GM12878 (cell line): ENCODE measurements around the gene PAQR7. TPM values are rescaled to one million over a fixed set of nuclear protein-coding genes. Genes with fewer than 3 reads are reported as not detected.

ENCODE experiments used
- ATAC-seq: fragments of 200-7000 bp; cut with Tn5 transposase; 3 replicates; pipeline ENCODE4 v1.9.1; 2020; ENCODE audit warnings: mild to moderate bottlenecking, moderate library complexity
- BruUV-seq: library from RNA; stranded (reverse); fragments of 400-500 nt; replicated peaks from 2 replicates; lab custom pipeline; 2021; lab: Mats Ljungman, UMichigan
- CTCF ChIA-PET: fragments of 300-600 bp; sonication (Branson Sonifier 250); formaldehyde crosslinking; extraction: SDS; loops from one replicate; lab custom pipeline; 2021; ENCODE audit warnings: inconsistent platforms; lab: Yijun Ruan, JAX
- POLR2A ChIA-PET: fragments of 350-600 bp; formaldehyde crosslinking; extraction: SDS; loops from one replicate; lab custom pipeline; 2021; ENCODE audit warnings: inconsistent platforms; lab: Charles Lee
- RAD21 ChIA-PET: fragments of 300-600 bp; sonication (Branson Sonifier 250); formaldehyde crosslinking; loops from one replicate; lab custom pipeline; 2023; ENCODE audit warnings: antibody characterized with exemption; ENCODE audit not compliant: unreplicated experiment; lab: Charles Lee
- SMC1A ChIA-PET: fragments of 300-600 bp; sonication (Branson Sonifier 250); formaldehyde crosslinking; loops from one replicate; lab custom pipeline; 2023; ENCODE audit not compliant: unreplicated experiment, uncharacterized antibody; lab: Charles Lee
- DNase-seq: peaks from one replicate; pipeline ENCODE4 v3.0.0-alpha.2; 2011; ENCODE audit warnings: low read depth, low spot score
- FAIRE-seq: peaks from 3 replicates; lab custom pipeline; 2011; peaks lifted over from hg19 to GRCh38; lab: Jason Lieb, UNC
- H2AFZ ChIP-seq: 2 replicates; pipeline ENCODE4 v1.6.0; 2011; ENCODE audit warnings: low read depth, low read length, control low read depth; ENCODE audit not compliant: control insufficient read depth
- H3K27ac ChIP-seq: 2 replicates; pipeline ENCODE4 v1.5.1; 2011; ENCODE audit warnings: control low read depth; ENCODE audit not compliant: control insufficient read depth, insufficient read depth
- H3K27me3 ChIP-seq, 2 experiments: replicated peaks in 1 of 2; 2 replicates each; pipeline versions ENCODE4 v1.6.0 to v1.6.1; 2011; ENCODE audit warnings: low read length in 1 of 2; ENCODE audit not compliant: control insufficient read depth in 2 of 2, insufficient read depth in 2 of 2
- H3K36me3 ChIP-seq, 2 experiments: 2 replicates each; pipeline ENCODE4 v1.5.1; 2011; ENCODE audit warnings: low read length in 1 of 2; ENCODE audit not compliant: control insufficient read depth in 2 of 2, insufficient read depth in 2 of 2
- H3K4me1 ChIP-seq: 2 replicates; pipeline ENCODE4 v1.6.1; 2011; ENCODE audit warnings: mild to moderate bottlenecking, low read length, moderate library complexity, mixed read lengths; ENCODE audit not compliant: control insufficient read depth, insufficient read depth
- H3K4me2 ChIP-seq: 2 replicates; pipeline ENCODE4 v1.6.0; 2011; ENCODE audit warnings: control low read depth; ENCODE audit not compliant: control insufficient read depth, insufficient read depth
- H3K4me3 ChIP-seq: fragments of 200-600 bp; sonication (generic); 2 replicates; pipeline ENCODE4 v1.5.1; 2016
- H3K79me2 ChIP-seq: 2 replicates; pipeline ENCODE4 v1.6.0; 2011; ENCODE audit warnings: low read length; ENCODE audit not compliant: control insufficient read depth, insufficient read depth
- H3K9ac ChIP-seq: 2 replicates; pipeline ENCODE4 v1.8.0; 2011; ENCODE audit warnings: low read length, control low read depth, mixed read lengths; ENCODE audit not compliant: control insufficient read depth, insufficient read depth
- H3K9me3 ChIP-seq: replicated peaks from 3 replicates; pipeline ENCODE4 v1.5.1; 2011; ENCODE audit warnings: mild to moderate bottlenecking, low read length; ENCODE audit not compliant: control insufficient read depth, insufficient read depth
- H4K20me1 ChIP-seq: 2 replicates; pipeline ENCODE4 v1.6.0; 2011; ENCODE audit not compliant: control insufficient read depth, insufficient read depth
- BRCA1 ChIP-seq: IDR thresholded peaks from 2 replicates; pipeline ENCODE4 v1.6.1; 2011; ENCODE audit warnings: low read depth, low read length, improper control_type of control experiment
- DPF2 ChIP-seq: fragments of 450-650 bp; IDR thresholded peaks from 2 replicates; pipeline ENCODE4 v1.6.1; 2017; ENCODE audit warnings: mild to moderate bottlenecking
- EGR1 ChIP-seq, 2 experiments: IDR thresholded peaks; 1 replicate in 1 of 2; 2 replicates in 1 of 2; pipeline ENCODE4 v1.6.1; 2011 to 2012; ENCODE audit warnings: low read depth in 2 of 2, low read length in 2 of 2, borderline replicate concordance in 1 of 2, mild to moderate bottlenecking in 1 of 2, moderate library complexity in 1 of 2
- GATAD2B ChIP-seq: fragments of 450-650 bp; conservative IDR thresholded peaks from 2 replicates; pipeline ENCODE4 v1.6.1; 2017; ENCODE audit warnings: low read depth, mild to moderate bottlenecking, moderate library complexity
- IKZF1 ChIP-seq: fragments of 450-650 bp; conservative IDR thresholded peaks from 2 replicates; pipeline ENCODE4 v1.6.1; 2017; ENCODE audit warnings: antibody characterized with exemption, mild to moderate bottlenecking
- IKZF2 ChIP-seq, 2 experiments: fragments of 450-650 bp; IDR thresholded peaks; 2 replicates each; pipeline ENCODE4 v1.6.1; 2017; ENCODE audit warnings: mild to moderate bottlenecking in 2 of 2, moderate library complexity in 2 of 2
- IRF4 ChIP-seq: IDR thresholded peaks from 2 replicates; pipeline ENCODE4 v1.6.1; 2011; ENCODE audit warnings: low read depth, low read length
- MEF2B ChIP-seq: fragments of 450-650 bp; IDR thresholded peaks from 2 replicates; pipeline ENCODE4 v1.6.1; 2018; ENCODE audit warnings: mild to moderate bottlenecking, moderate library complexity; ENCODE audit not compliant: partially characterized antibody, poor library complexity, severe bottlenecking
- MTA2 ChIP-seq: fragments of 450-650 bp; IDR thresholded peaks from 2 replicates; pipeline ENCODE4 v1.6.1; 2016; ENCODE audit warnings: low read depth, mild to moderate bottlenecking, moderate library complexity
- SPI1 ChIP-seq: IDR thresholded peaks from 2 replicates; pipeline ENCODE4 v1.6.1; 2011; ENCODE audit warnings: low read depth, mild to moderate bottlenecking, low read length, moderate library complexity, borderline replicate concordance; ENCODE audit not compliant: insufficient read depth
- SRF ChIP-seq, 2 experiments: IDR thresholded peaks; 2 replicates each; pipeline ENCODE4 v1.6.1; 2011; ENCODE audit warnings: low read depth in 2 of 2, low read length in 2 of 2, mild to moderate bottlenecking in 1 of 2, moderate library complexity in 1 of 2
- WRNIP1 ChIP-seq: IDR thresholded peaks from 2 replicates; pipeline ENCODE4 v1.6.1; 2011; ENCODE audit warnings: low read depth, low read length, improper control_type of control experiment, borderline replicate concordance
- WGBS: methylation state at CpG from one replicate; pipeline ENCODE4 v1.1.6; 2016; ENCODE audit warnings: low lambda C conversion rate; ENCODE audit not compliant: insufficient replicate concordance, insufficient coverage; ENCODE audit errors: missing lambda C conversion rate; 5-methylcytosine and 5-hydroxymethylcytosine counted together
- in situ Hi-C: fragments of 300-500 bp; cut with MboI; formaldehyde crosslinking; loops from 9 replicates; pipeline ENCODE4 v1.14.3; 2018; ENCODE audit warnings: mixed read lengths
- intact Hi-C: fragments of 100-400 bp; cut with micrococcal nuclease; formaldehyde crosslinking; loops from one replicate; pipeline ENCODE4 v1.14.2; 2022; ENCODE audit not compliant: unreplicated experiment
- polyA plus RNA-seq, 11 experiments: library from polyadenylated mRNA; depleted of rRNA in 4 of 11; unstranded in 6 of 11; stranded (reverse) in 5 of 11; fragments of >200 nt; fragmentation: Nextera tagmentation in 4 of 11; fragmentation: Illumina TruSeq in 1 of 11; extraction: Ambion mirVana in 4 of 11; extraction: Trizol in 1 of 11; gene quantifications; 1 replicate in 1 of 11; 2 replicates in 10 of 11; pipeline versions ENCODE4 v1.2.1 to v1.2.3, GENCODE V29; 2011 to 2016; ENCODE audit warnings: inconsistent platforms in 2 of 11, missing spikeins in 2 of 11, low read depth in 1 of 11
- total RNA-seq, 4 experiments: library from RNA; depleted of rRNA in 3 of 4; stranded (reverse); fragments of >200 nt in 3 of 4; fragmentation: Illumina TruSeq in 1 of 4; extraction: Trizol in 1 of 4; gene quantifications; 2 replicates each; pipeline versions ENCODE4 v1.2.1 to v1.2.3, GENCODE V29; 2013 to 2021
- TF ChIP-seq, protein P1 (sequence below): fragments of 450-650 bp; IDR thresholded peaks from 2 replicates; pipeline ENCODE4 v1.6.1; 2017; ENCODE audit warnings: low read depth, mild to moderate bottlenecking, moderate library complexity

Gene PAQR7
- total and polyA plus RNA-seq, 10 of the 15 experiments (the other 5 are each of a cell fraction or from before 2014, with no cell fraction given), result 1.1 to 8.8 (median 5.2) TPM

- Histone ChIP-seq H3K4me3 (peak overlapping the region; percentile 19; the same call in 1 of the 2 replicates), H3K36me3 (no peaks in the 10 kb centered on the region), H3K9me3 (no peaks in the 10 kb centered on the region), H3K4me1 (peaks cover 34% of the 10 kb centered on the region), H3K9ac (no peak overlapping the region), H2AFZ (no peak overlapping the region), H3K27ac (peak overlapping the region; percentile 36; the same call in 1 of the 2 replicates), H3K79me2 (peaks cover 9% of the 10 kb centered on the region), H3K27me3 (no peaks in the 10 kb centered on the region; a peak in 1 of 4 replicates), H4K20me1 (no peaks in the 10 kb centered on the region), H3K4me2 (peak overlapping the region; percentile 60)
- TF ChIP-seq IRF4, result no peak
- no peak for TF ChIP-seq SRF (IDR thresholded peaks at IDR 0.05; ENCODE audit: low read depth in 2 of 2, low read length in 2 of 2)
- TF ChIP-seq IKZF1, result peak; percentile 48
- FAIRE-seq, result no peak
- ChIA-PET POLR2A (interaction anchor here (1.0 kb wide), 1 partner anchor 51 kb away, joined by 4 read pairs; no protein-coding TSS in a partner anchor), CTCF (no interaction called here), RAD21 (no interaction called here), SMC1A (no interaction called here)
- no peak for DNase-seq
- BruUV-seq, result TSS peak; percentile 46
- 71% methylated on average over 3 of the region's 3 CpGs for WGBS
- in situ Hi-C loops (no loop called here), intact Hi-C loops (no loop called here)
- ATAC-seq, result peak; percentile 60
Measured at GRCh38 chr1:25873120-25873519, 2.4 kb downstream of the PAQR7 start.

- H3K9ac ChIP-seq, result no peak overlapping the region
- peak overlapping the region; percentile 36; the same call in 1 of the 2 replicates for H3K27ac ChIP-seq
- peak overlapping the region; percentile 19; the same call in 1 of the 2 replicates for H3K4me3 ChIP-seq
- no peaks in the 10 kb centered on the region for H3K9me3 ChIP-seq
- WGBS, result 56% methylated on average over 2 of the region's 2 CpGs
- DNase-seq, result no peak
- in situ Hi-C loops (no loop called here), intact Hi-C loops (no loop called here)
- H2AFZ ChIP-seq, result no peak overlapping the region
- no TSS peak for BruUV-seq
- no peaks in the 10 kb centered on the region for H3K36me3 ChIP-seq
- RAD21 ChIA-PET, result no interaction called here
- H4K20me1 ChIP-seq, result no peaks in the 10 kb centered on the region
- peaks cover 9% of the 10 kb centered on the region for H3K79me2 ChIP-seq
- H3K4me2 ChIP-seq, result peak overlapping the region; percentile 60; the same call in 1 of the 2 replicates
- CTCF ChIA-PET, result interaction anchor here (1.1 kb wide), 1 partner anchor 23 kb away, joined by 4 read pairs; no protein-coding TSS in a partner anchor
- ATAC-seq, result peak; percentile 44
- H3K27me3 ChIP-seq, result no peaks in the 10 kb centered on the region; a peak in 1 of 4 replicates
- no peak for FAIRE-seq
- peak; percentile 98 for TF ChIP-seq SPI1
- no peak for TF ChIP-seq EGR1 (IDR thresholded peaks at IDR 0.05; ENCODE audit: borderline replicate concordance in 1 of 2, low read depth in 2 of 2, low read length in 2 of 2)
- TF ChIP-seq, protein P1, sequence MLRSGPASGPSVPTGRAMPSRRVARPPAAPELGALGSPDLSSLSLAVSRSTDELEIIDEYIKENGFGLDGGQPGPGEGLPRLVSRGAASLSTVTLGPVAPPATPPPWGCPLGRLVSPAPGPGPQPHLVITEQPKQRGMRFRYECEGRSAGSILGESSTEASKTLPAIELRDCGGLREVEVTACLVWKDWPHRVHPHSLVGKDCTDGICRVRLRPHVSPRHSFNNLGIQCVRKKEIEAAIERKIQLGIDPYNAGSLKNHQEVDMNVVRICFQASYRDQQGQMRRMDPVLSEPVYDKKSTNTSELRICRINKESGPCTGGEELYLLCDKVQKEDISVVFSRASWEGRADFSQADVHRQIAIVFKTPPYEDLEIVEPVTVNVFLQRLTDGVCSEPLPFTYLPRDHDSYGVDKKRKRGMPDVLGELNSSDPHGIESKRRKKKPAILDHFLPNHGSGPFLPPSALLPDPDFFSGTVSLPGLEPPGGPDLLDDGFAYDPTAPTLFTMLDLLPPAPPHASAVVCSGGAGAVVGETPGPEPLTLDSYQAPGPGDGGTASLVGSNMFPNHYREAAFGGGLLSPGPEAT, result peak; percentile 58; the same call in 1 of the 2 replicates
- TF ChIP-seq MEF2B, result peak; percentile 34
- TF ChIP-seq MTA2, result 0 out of 2 replicates have a peak, but pooled peaks have one; percentile 28
- no peak for TF ChIP-seq WRNIP1
- TF ChIP-seq GATAD2B, result 0 out of 2 replicates have a peak, but pooled peaks have one; percentile 30
- 0 out of 4 replicates have a peak, but pooled peaks have one; percentile 10 to 12 for TF ChIP-seq IKZF2 (IDR thresholded peaks at IDR 0.05)
- 0 out of 2 replicates have a peak, but pooled peaks have one; percentile 38 for TF ChIP-seq DPF2
- no peak for TF ChIP-seq BRCA1
- POLR2A ChIA-PET, result interaction anchor here (1.0 to 1.2 kb wide), 2 partner anchors 51 to 52 kb away, joined by 4 to 5 read pairs; no protein-coding TSS in a partner anchor
- peaks cover 34% of the 10 kb centered on the region for H3K4me1 ChIP-seq
- SMC1A ChIA-PET, result interaction anchor here (1.0 kb wide), 1 partner anchor 16 kb away, joined by 3 read pairs; no protein-coding TSS in a partner anchor
Measured at GRCh38 chr1:25872713-25873112, 2.8 kb downstream of the PAQR7 start.
